SK-N-SH (cell line): ENCODE results near the gene ERC2. TPM values are rescaled to one million over a fixed set of nuclear protein-coding genes. Genes with fewer than 3 reads are reported as not detected.

Experiments
- CTCF ChIA-PET: fragments of 300-600, 350-600 bp; formaldehyde crosslinking; extraction: SDS; loops from one replicate; lab custom pipeline; 2021; lab: Yijun Ruan, JAX
- POLR2A ChIA-PET: fragments of 350-600 bp; sonication (Branson Sonifier 250); formaldehyde crosslinking; extraction: SDS; loops from one replicate; lab custom pipeline; 2020; ENCODE audit warnings: antibody characterized with exemption, inconsistent platforms; lab: Yijun Ruan, JAX
- DNase-seq: peaks from one replicate; pipeline ENCODE4 v3.0.0; 2012
- H2AFZ ChIP-seq: fragments of 200-600 bp; sonication (generic); 2 replicates; pipeline ENCODE4 v1.8.1; 2016; ENCODE audit warnings: antibody characterized with exemption, mild to moderate bottlenecking, low read depth
- H3F3A ChIP-seq: fragments of 200-600 bp; sonication (generic); replicated peaks from 2 replicates; pipeline ENCODE3; 2016; ENCODE audit warnings: antibody characterized with exemption, mild to moderate bottlenecking; ENCODE audit not compliant: insufficient read depth
- H3K27ac ChIP-seq, 2 experiments: fragments of 200-500 bp in 1 of 2; fragments of 200-600 bp in 1 of 2; sonication (Bioruptor generic) in 1 of 2; sonication (generic), shearing (Covaris generic) in 1 of 2; 2 replicates each; pipeline versions ENCODE4 v1.5.1 to v1.6.1; 2014 to 2016; ENCODE audit warnings: low read depth in 2 of 2, inconsistent platforms in 1 of 2, low read length in 1 of 2, mild to moderate bottlenecking in 1 of 2, mixed read lengths in 1 of 2
- H3K27me3 ChIP-seq: fragments of 200-600 bp; sonication (generic), shearing (Covaris generic); 2 replicates; pipeline ENCODE4 v1.6.1; 2016; ENCODE audit warnings: mixed run types; ENCODE audit not compliant: insufficient read depth
- H3K36me3 ChIP-seq, 2 experiments: fragments of 200-500 bp in 1 of 2; fragments of 200-600 bp in 1 of 2; sonication (Bioruptor generic) in 1 of 2; sonication (generic) in 1 of 2; replicated peaks in 1 of 2; 2 replicates each; pipeline versions ENCODE3 to v1.5.1; 2014 to 2016; ENCODE audit warnings: low read length in 1 of 2, mild to moderate bottlenecking in 1 of 2; ENCODE audit not compliant: insufficient read depth in 2 of 2, control insufficient read depth in 1 of 2
- H3K4me1 ChIP-seq, 2 experiments: fragments of 200-500 bp in 1 of 2; fragments of 200-600 bp in 1 of 2; sonication (Bioruptor generic) in 1 of 2; sonication (generic), shearing (Covaris generic) in 1 of 2; 2 replicates each; pipeline versions ENCODE4 v1.5.1 to v1.6.1; 2014 to 2016; ENCODE audit warnings: low read depth in 1 of 2, low read length in 1 of 2, mixed run types in 1 of 2; ENCODE audit not compliant: insufficient read depth in 2 of 2, control insufficient read depth in 1 of 2
- H3K4me2 ChIP-seq: fragments of 200-600 bp; sonication (generic), shearing (Covaris generic); 2 replicates; pipeline ENCODE4 v1.6.1; 2017; ENCODE audit warnings: mixed run types
- H3K4me3 ChIP-seq, 2 experiments: fragments of 200-500 bp in 1 of 2; fragments of 200-600 bp in 1 of 2; sonication (Bioruptor generic) in 1 of 2; sonication (generic), shearing (Covaris generic) in 1 of 2; 2 replicates each; pipeline versions ENCODE4 v1.5.1 to v1.8.1; 2014 to 2016; ENCODE audit warnings: low read depth in 2 of 2, inconsistent platforms in 1 of 2, low read length in 1 of 2, mild to moderate bottlenecking in 1 of 2, mixed read lengths in 1 of 2, moderate library complexity in 1 of 2
- H3K79me2 ChIP-seq: fragments of 200-600 bp; sonication (generic); 2 replicates; pipeline ENCODE4 v1.8.1; 2017; ENCODE audit warnings: mild to moderate bottlenecking; ENCODE audit not compliant: insufficient read depth
- H3K9ac ChIP-seq: fragments of 200-600 bp; sonication (generic); 2 replicates; pipeline ENCODE4 v1.6.1; 2017; ENCODE audit warnings: mixed run types
- H3K9me2 ChIP-seq: fragments of 200-600 bp; sonication (generic); 2 replicates; pipeline ENCODE4 v1.6.1; 2017; ENCODE audit warnings: mixed run types
- H3K9me3 ChIP-seq: fragments of 200-600 bp; sonication (generic); 2 replicates; pipeline ENCODE4 v1.6.1; 2017; ENCODE audit warnings: mixed run types, mild to moderate bottlenecking, moderate library complexity
- H4K20me1 ChIP-seq: fragments of 200-600 bp; sonication (generic); 2 replicates; pipeline ENCODE4 v1.6.1; 2017; ENCODE audit warnings: mild to moderate bottlenecking, mixed run types; ENCODE audit not compliant: insufficient read depth
- CHD2 ChIP-seq: fragments of 150-350 bp; IDR thresholded peaks from 2 replicates; pipeline ENCODE4 v1.6.1; 2018; ENCODE audit warnings: low read length; ENCODE audit not compliant: partially characterized antibody
- ELF1 ChIP-seq: IDR thresholded peaks from 2 replicates; pipeline ENCODE4 v1.4.0; 2012
- EP300 ChIP-seq, 2 experiments: IDR thresholded peaks; 2 replicates each; pipeline versions ENCODE4 v1.4.0 to v1.6.1; 2012; ENCODE audit warnings: borderline replicate concordance in 1 of 2, low read depth in 1 of 2, low read length in 1 of 2
- FOXJ3 ChIP-seq: sonication (generic); formaldehyde crosslinking; IDR thresholded peaks from 2 replicates; pipeline ENCODE4 v1.5.1; 2020; ENCODE audit warnings: mild to moderate bottlenecking, missing genetic modification reagents
- FOXM1 ChIP-seq: IDR thresholded peaks from 2 replicates; pipeline ENCODE4 v1.4.0; 2012; ENCODE audit warnings: low read depth, mild to moderate bottlenecking
- GABPA ChIP-seq: IDR thresholded peaks from 2 replicates; pipeline ENCODE4 v1.4.0; 2012; ENCODE audit warnings: low read depth, mild to moderate bottlenecking
- GATA2 ChIP-seq: sonication (generic); formaldehyde crosslinking; IDR thresholded peaks from 2 replicates; pipeline ENCODE4 v1.5.0; 2020; ENCODE audit warnings: mild to moderate bottlenecking, missing genetic modification reagents
- IRF3 ChIP-seq: fragments of 150-350 bp; IDR thresholded peaks from 2 replicates; pipeline ENCODE4 v1.6.1; 2016; ENCODE audit warnings: mild to moderate bottlenecking, low read depth, low read length
- MEF2A ChIP-seq: IDR thresholded peaks from 2 replicates; pipeline ENCODE4 v1.4.0; 2012; ENCODE audit warnings: low read depth, borderline replicate concordance
- NFIC ChIP-seq: IDR thresholded peaks from 2 replicates; pipeline ENCODE4 v1.4.0; 2012; ENCODE audit warnings: borderline replicate concordance
- RCOR1 ChIP-seq: fragments of 150-350 bp; IDR thresholded peaks from 2 replicates; pipeline ENCODE4 v1.6.1; 2017; ENCODE audit warnings: antibody characterized with exemption, low read length
- REST ChIP-seq: IDR thresholded peaks from 2 replicates; pipeline ENCODE4 v1.6.1; 2012; ENCODE audit warnings: mild to moderate bottlenecking, low read depth, low read length, moderate library complexity
- TCF12 ChIP-seq: IDR thresholded peaks from 2 replicates; pipeline ENCODE4 v1.4.0; 2012
- USF1 ChIP-seq: IDR thresholded peaks from 2 replicates; pipeline ENCODE4 v1.4.0; 2012; ENCODE audit warnings: low read depth, borderline replicate concordance
- USF2 ChIP-seq: fragments of 150-350 bp; IDR thresholded peaks from 2 replicates; pipeline ENCODE4 v1.6.1; 2017; ENCODE audit warnings: antibody characterized with exemption, low read length, low read depth, borderline replicate concordance
- YY1 ChIP-seq: IDR thresholded peaks from 2 replicates; pipeline ENCODE4 v1.4.0; 2012; ENCODE audit warnings: low read depth, mild to moderate bottlenecking
- WGBS: methylation state at CpG from one replicate; pipeline ENCODE4 v1.1.6; 2017; ENCODE audit warnings: low lambda C conversion rate; 5-methylcytosine and 5-hydroxymethylcytosine counted together
- polyA plus RNA-seq, 3 experiments: library from polyadenylated mRNA; depleted of rRNA; stranded (reverse); fragments of >200 nt; gene quantifications; 2 replicates each; pipeline ENCODE4 v1.2.3, GENCODE V29; 2012

Gene ERC2
- polyA plus RNA-seq, 1 of the 3 experiments (the other 2 are of a cell fraction): 1.6 TPM

- H3K9ac ChIP-seq: no peak overlapping the region
- H2AFZ ChIP-seq: no peak overlapping the region
- ChIA-PET POLR2A (no interaction called here), CTCF (no interaction called here)
- H3K79me2 ChIP-seq: no peaks in the 10 kb centered on the region
- H4K20me1 ChIP-seq: no peaks in the 10 kb centered on the region
- H3K9me3 ChIP-seq: no peaks in the 10 kb centered on the region
- H3K4me3 ChIP-seq: no peak overlapping the region
- no peaks in the 10 kb centered on the region for H3K27me3 ChIP-seq
- H3F3A ChIP-seq: peaks cover 11% of the 10 kb centered on the region
- TF ChIP-seq RCOR1 (no peak), USF2 (no peak), FOXJ3 (CRISPR knock-in tag) (no peak), CHD2 (no peak), YY1 (no peak), MEF2A (no peak)
- H3K4me2 ChIP-seq: no peak overlapping the region
- no peak overlapping the region for H3K27ac ChIP-seq
- H3K9me2 ChIP-seq: no peaks in the 10 kb centered on the region
- no peaks in the 10 kb centered on the region for H3K36me3 ChIP-seq
- H3K4me1 ChIP-seq: peaks cover 4 to 7% of the 10 kb centered on the region in 2 experiments; a peak in 3 of 4 replicates
- WGBS: 89% methylated on average over 2 of the region's 2 CpGs
- DNase-seq: no peak
These were observed 346.6 kb downstream of the ERC2 start for GRCh38 chr3:56121716-56122115.

- Histone ChIP-seq H3K36me3 (no peaks in the 10 kb centered on the region), H3K9ac (no peak overlapping the region), H3K27ac (no peak overlapping the region), H3K9me3 (no peaks in the 10 kb centered on the region), H3K4me1 (peaks cover 0 to under 1% of the 10 kb centered on the region in 2 experiments; a peak in 1 of 4 replicates), H3K27me3 (no peaks in the 10 kb centered on the region), H3K9me2 (no peaks in the 10 kb centered on the region), H3K79me2 (no peaks in the 10 kb centered on the region), H3K4me2 (no peak overlapping the region), H3K4me3 (no peak overlapping the region), H3F3A (peaks cover under 1% of the 10 kb centered on the region), H2AFZ (no peak overlapping the region), H4K20me1 (no peaks in the 10 kb centered on the region)
- no peak for DNase-seq
- 95% methylated on average over 5 of the region's 5 CpGs for WGBS
- CTCF ChIA-PET: no interaction called here
- POLR2A ChIA-PET: no interaction called here
- no peak for TF ChIP-seq YY1
- no peak for TF ChIP-seq ELF1
- no peak for TF ChIP-seq GABPA
- no peak for TF ChIP-seq GATA2 (CRISPR knock-in tag)
- no peak for TF ChIP-seq MEF2A
- TF ChIP-seq TCF12: peak; percentile 58
- TF ChIP-seq FOXM1: no peak
These were observed 348.5 kb downstream of the ERC2 start for GRCh38 chr3:56119575-56120349.

- Histone ChIP-seq H3K4me1 (no peaks in the 10 kb centered on the region; a peak in 1 of 4 replicates), H2AFZ (no peak overlapping the region), H3K79me2 (no peaks in the 10 kb centered on the region), H3K27ac (no peak overlapping the region), H3K4me2 (no peak overlapping the region), H3K9me2 (no peaks in the 10 kb centered on the region), H3K36me3 (no peaks in the 10 kb centered on the region), H3F3A (no peaks in the 10 kb centered on the region), H3K4me3 (no peak overlapping the region), H4K20me1 (no peaks in the 10 kb centered on the region), H3K9ac (no peak overlapping the region), H3K9me3 (no peaks in the 10 kb centered on the region), H3K27me3 (no peaks in the 10 kb centered on the region)
- ChIA-PET CTCF (no interaction called here), POLR2A (no interaction called here)
- DNase-seq: no peak
- 78% methylated on average over 1 of the region's 1 CpG for WGBS
- no peak for TF ChIP-seq NFIC
- no peak for TF ChIP-seq IRF3
- no peak for TF ChIP-seq GABPA
- TF ChIP-seq EP300 (IDR thresholded peaks at IDR 0.05; ENCODE audit: borderline replicate concordance in 1 of 2, low read depth in 1 of 2, low read length in 1 of 2): no peak
- TF ChIP-seq TCF12: no peak
- TF ChIP-seq FOXM1: no peak
- no peak for TF ChIP-seq USF1
- TF ChIP-seq REST: no peak
These were observed 349.3 kb downstream of the ERC2 start for GRCh38 chr3:56118968-56119367.
